ENCODE results near the gene GADD45G. TPM values are rescaled to one million over a fixed set of nuclear protein-coding genes. Genes with fewer than 3 reads are reported as not detected.

The GADD45G gene
- total RNA-seq, 1 experiment from 2014 or later: 3.5 TPM

GRCh38 chr9:89616411-89616810 lies 11.6 kb downstream of the GADD45G start:
- H3K27me3 ChIP-seq: no peaks in the 10 kb centered on the region
- no peaks in the 10 kb centered on the region for H3K9me3 ChIP-seq
- H3K36me3 ChIP-seq: no peaks in the 10 kb centered on the region
- DNase-seq: no peak
- no peak overlapping the region for H3K4me3 ChIP-seq

- no peaks in the 10 kb centered on the region for H3K36me3 ChIP-seq
- no peak overlapping the region for H3K4me3 ChIP-seq
- no peak for DNase-seq
- H3K9me3 ChIP-seq: no peaks in the 10 kb centered on the region
- no peaks in the 10 kb centered on the region for H3K27me3 ChIP-seq
Measured at GRCh38 chr9:89617978-89618377, 13.2 kb downstream of the GADD45G start.

GRCh38 chr9:89619019-89619418 lies 14.2 kb downstream of the GADD45G start:
- DNase-seq: no peak
- Histone ChIP-seq H3K4me3 (no peak overlapping the region), H3K36me3 (no peaks in the 10 kb centered on the region), H3K9me3 (no peaks in the 10 kb centered on the region), H3K27me3 (no peaks in the 10 kb centered on the region)

GRCh38 chr9:89619424-89620138 lies 14.8 kb downstream of the GADD45G start:
- Histone ChIP-seq H3K9me3 (no peaks in the 10 kb centered on the region), H3K4me3 (no peak overlapping the region), H3K36me3 (no peaks in the 10 kb centered on the region), H3K27me3 (no peaks in the 10 kb centered on the region)
- DNase-seq: no peak

- no peaks in the 10 kb centered on the region for H3K9me3 ChIP-seq
- no peaks in the 10 kb centered on the region for H3K36me3 ChIP-seq
- no peak for DNase-seq
- H3K27me3 ChIP-seq: no peaks in the 10 kb centered on the region
- H3K4me3 ChIP-seq: no peak overlapping the region
Measured at GRCh38 chr9:89621031-89621430, 16.2 kb downstream of the GADD45G start.

- H3K27me3 ChIP-seq: no peaks in the 10 kb centered on the region
- no peak for DNase-seq
- H3K36me3 ChIP-seq: no peaks in the 10 kb centered on the region
- H3K4me3 ChIP-seq: no peak overlapping the region
- no peaks in the 10 kb centered on the region for H3K9me3 ChIP-seq
Measured at GRCh38 chr9:89621676-89622075, 16.9 kb downstream of the GADD45G start.

- H3K36me3 ChIP-seq: no peaks in the 10 kb centered on the region
- no peaks in the 10 kb centered on the region for H3K27me3 ChIP-seq
- no peak overlapping the region for H3K4me3 ChIP-seq
- DNase-seq: no peak
- no peaks in the 10 kb centered on the region for H3K9me3 ChIP-seq
Measured at GRCh38 chr9:89622933-89623861, 18.4 kb downstream of the GADD45G start.

- no peaks in the 10 kb centered on the region for H3K9me3 ChIP-seq
- DNase-seq: no peak
Measured at GRCh38 chr9:89623925-89624420, 19.2 kb downstream of the GADD45G start.

GRCh38 chr9:89625721-89626687 lies 21.2 kb downstream of the GADD45G start:
- no peak for DNase-seq
- Histone ChIP-seq H3K4me3 (no peak overlapping the region), H3K36me3 (no peaks in the 10 kb centered on the region), H3K27me3 (no peaks in the 10 kb centered on the region), H3K9me3 (no peaks in the 10 kb centered on the region)

More at GRCh38 chr9:89623925-89624420, 19.2 kb downstream of the GADD45G start:
- no peaks in the 10 kb centered on the region for H3K36me3 ChIP-seq
- H3K27me3 ChIP-seq: no peaks in the 10 kb centered on the region
- no peak overlapping the region for H3K4me3 ChIP-seq

GRCh38 chr9:89626741-89627265 lies 22.0 kb downstream of the GADD45G start:
- Histone ChIP-seq H3K27me3 (no peaks in the 10 kb centered on the region), H3K9me3 (no peaks in the 10 kb centered on the region), H3K36me3 (no peaks in the 10 kb centered on the region), H3K4me3 (no peak overlapping the region)
- DNase-seq: no peak

GRCh38 chr9:89628601-89629000 lies 23.8 kb downstream of the GADD45G start:
- no peak overlapping the region for H3K4me3 ChIP-seq
- H3K36me3 ChIP-seq: no peaks in the 10 kb centered on the region
- no peaks in the 10 kb centered on the region for H3K9me3 ChIP-seq
- no peaks in the 10 kb centered on the region for H3K27me3 ChIP-seq
- no peak for DNase-seq

- no peaks in the 10 kb centered on the region for H3K36me3 ChIP-seq
- no peaks in the 10 kb centered on the region for H3K27me3 ChIP-seq
- H3K4me3 ChIP-seq: no peak overlapping the region
- H3K9me3 ChIP-seq: no peaks in the 10 kb centered on the region
- no peak for DNase-seq
Measured at GRCh38 chr9:89629081-89629976, 24.5 kb downstream of the GADD45G start.

- no peak overlapping the region for H3K4me3 ChIP-seq
- H3K36me3 ChIP-seq: no peaks in the 10 kb centered on the region
- H3K9me3 ChIP-seq: no peaks in the 10 kb centered on the region
- no peak for DNase-seq
- H3K27me3 ChIP-seq: no peaks in the 10 kb centered on the region
Measured at GRCh38 chr9:89630508-89630907, 25.7 kb downstream of the GADD45G start.

- no peaks in the 10 kb centered on the region for H3K9me3 ChIP-seq
- peak; percentile 20 for DNase-seq
- no peaks in the 10 kb centered on the region for H3K27me3 ChIP-seq
- no peaks in the 10 kb centered on the region for H3K36me3 ChIP-seq
- H3K4me3 ChIP-seq: no peak overlapping the region
Measured at GRCh38 chr9:89631384-89631783, 26.6 kb downstream of the GADD45G start.

- H3K9me3 ChIP-seq: no peaks in the 10 kb centered on the region
- no peak for DNase-seq
- H3K4me3 ChIP-seq: no peak overlapping the region
- no peaks in the 10 kb centered on the region for H3K36me3 ChIP-seq
- H3K27me3 ChIP-seq: no peaks in the 10 kb centered on the region
Measured at GRCh38 chr9:89632192-89632733, 27.5 kb downstream of the GADD45G start.

Measured in MG63 (cell line).